Measurements from ENCODE around the gene SLC6A8.
"Not testable (repeated sequence)": the region's sequence is repeated elsewhere in the genome, so short reads cannot be mapped to it uniquely, and the experiment has no call there.

The SLC6A8 gene

GRCh38 chrX:153707406-153707805, 19.7 kb downstream of the SLC6A8 start:
- no peak for DNase-seq (ENCODE audit: low read depth)

GRCh38 chrX:153708415-153708814, 20.7 kb downstream of the SLC6A8 start:
- DNase-seq (ENCODE audit: low read depth), result no peak

- DNase-seq (ENCODE audit: low read depth), result no peak
These were observed 22.3 kb downstream of the SLC6A8 start for GRCh38 chrX:153709726-153710674.

- DNase-seq (ENCODE audit: low read depth), result no peak
These were observed 26.5 kb downstream of the SLC6A8 start for GRCh38 chrX:153714256-153714655.

GRCh38 chrX:153717445-153717844, 29.7 kb downstream of the SLC6A8 start:
- DNase-seq (ENCODE audit: low read depth), result no peak

- DNase-seq (ENCODE audit: low read depth), result no peak
These were observed 31.5 kb downstream of the SLC6A8 start for GRCh38 chrX:153719238-153719637.

GRCh38 chrX:153719701-153720100, 32.0 kb downstream of the SLC6A8 start:
- no peak for DNase-seq (ENCODE audit: low read depth)

GRCh38 chrX:153722704-153723350, 35.1 kb downstream of the SLC6A8 start:
- DNase-seq (ENCODE audit: low read depth), result no peak

- peak; percentile 13 for DNase-seq (ENCODE audit: low read depth)
These were observed 35.9 kb downstream of the SLC6A8 start for GRCh38 chrX:153723351-153724251.

- peak; percentile 69 for DNase-seq (ENCODE audit: low read depth)
These were observed 36.7 kb downstream of the SLC6A8 start, which contains the start of the genes ABCD1 and BCAP31 for GRCh38 chrX:153724252-153725038. TSS of gene ABCD1 (plus strand) at chrX:153724856. CDS start at chrX:153725267, 411 bp downstream. TSS of gene BCAP31 (minus strand) at chrX:153724387. CDS start at chrX:153723244, 1,143 bp downstream.

- DNase-seq (ENCODE audit: low read depth), result no peak
These were observed 37.5 kb downstream of the SLC6A8 start for GRCh38 chrX:153725039-153725831.

- DNase-seq (ENCODE audit: low read depth), result no peak
These were observed 38.1 kb downstream of the SLC6A8 start for GRCh38 chrX:153725832-153726285.

- DNase-seq (ENCODE audit: low read depth), result no peak
These were observed 38.8 kb downstream of the SLC6A8 start for GRCh38 chrX:153726286-153727122.

GRCh38 chrX:153727123-153727931, 39.6 kb downstream of the SLC6A8 start:
- DNase-seq (ENCODE audit: low read depth), result no peak

GRCh38 chrX:153728095-153728494, 40.4 kb downstream of the SLC6A8 start:
- no peak for DNase-seq (ENCODE audit: low read depth)

- DNase-seq (ENCODE audit: low read depth), result no peak
These were observed 41.4 kb downstream of the SLC6A8 start for GRCh38 chrX:153728951-153729631.

- not testable (repeated sequence) for DNase-seq (ENCODE audit: low read depth)
These were observed 42.4 kb downstream of the SLC6A8 start for GRCh38 chrX:153730115-153730514.
